Neural cell (in vitro differentiated cells): ENCODE results near the gene FGA. TPM values are rescaled to one million over a fixed set of nuclear protein-coding genes. Genes with fewer than 3 reads are reported as not detected.

Source experiments
- H2AFZ ChIP-seq: fragments of 200-600, 300-800 bp; sonication (generic), shearing (Covaris generic); 2 replicates; pipeline ENCODE4 v1.6.0; 2014; ENCODE audit warnings: low read depth, mild to moderate bottlenecking, antibody characterized with exemption, low read length, moderate library complexity
- H3F3A ChIP-seq: fragments of 200-600 bp; shearing (Covaris generic); 2 replicates; pipeline ENCODE4 v1.6.1; 2016; ENCODE audit warnings: mild to moderate bottlenecking, moderate library complexity, mixed read lengths, antibody characterized with exemption, low read length; ENCODE audit not compliant: insufficient read depth, poor library complexity, severe bottlenecking
- H3K27ac ChIP-seq: fragments of 200-600, 300-800 bp; sonication (generic), shearing (Covaris generic); 2 replicates; pipeline ENCODE4 v1.5.1; 2014; ENCODE audit warnings: mild to moderate bottlenecking, low read length, moderate library complexity
- H3K27me3 ChIP-seq: fragments of 300-800, 200-600 bp; sonication (generic), shearing (Covaris generic); 2 replicates; pipeline ENCODE4 v1.6.0; 2014; ENCODE audit warnings: mild to moderate bottlenecking, low read depth, low read length, moderate library complexity; ENCODE audit not compliant: insufficient read depth
- H3K36me3 ChIP-seq: fragments of 300-800, 200-600 bp; sonication (generic), shearing (Covaris generic); 2 replicates; pipeline ENCODE4 v1.5.1; 2014; ENCODE audit warnings: mild to moderate bottlenecking, antibody characterized with exemption, low read length, moderate library complexity; ENCODE audit not compliant: insufficient read depth
- H3K4me2 ChIP-seq: fragments of 300-800, 200-600 bp; sonication (generic), shearing (Covaris generic); 2 replicates; pipeline ENCODE4 v1.6.0; 2014; ENCODE audit warnings: mild to moderate bottlenecking, low read length
- H3K4me3 ChIP-seq: fragments of 300-800, 200-600 bp; sonication (generic), shearing (Covaris generic); 2 replicates; pipeline ENCODE4 v1.5.1; 2014; ENCODE audit warnings: mild to moderate bottlenecking, low read length, moderate library complexity
- H3K79me2 ChIP-seq: fragments of 200-600 bp; shearing (Covaris generic); replicated peaks from 2 replicates; pipeline ENCODE4 v1.6.0; 2014; ENCODE audit warnings: mild to moderate bottlenecking, low read length, moderate library complexity; ENCODE audit not compliant: insufficient read depth
- H3K9ac ChIP-seq: fragments of 300-800, 200-600 bp; sonication (generic), shearing (Covaris generic); 2 replicates; pipeline ENCODE4 v1.6.1; 2016; ENCODE audit warnings: mild to moderate bottlenecking, low read length, mixed read lengths
- H3K9me2 ChIP-seq: fragments of 200-600 bp; shearing (Covaris generic); 2 replicates; pipeline ENCODE4 v1.6.1; 2016; ENCODE audit warnings: mild to moderate bottlenecking, low read length, mixed read lengths; ENCODE audit not compliant: insufficient read depth
- H3K9me3 ChIP-seq: fragments of 200-600, 300-800 bp; sonication (generic), shearing (Covaris generic); 2 replicates; pipeline ENCODE4 v1.6.1; 2016; ENCODE audit warnings: mild to moderate bottlenecking, mixed run types, low read length, moderate library complexity, mixed read lengths
- H4K20me1 ChIP-seq: fragments of 200-600 bp; shearing (Covaris generic); 2 replicates; pipeline ENCODE4 v1.6.1; 2016; ENCODE audit warnings: mild to moderate bottlenecking, mixed run types; ENCODE audit not compliant: insufficient read depth
- EP300 ChIP-seq: fragments of 450-650 bp; conservative IDR thresholded peaks from 2 replicates; pipeline ENCODE4 v1.6.1; 2014; ENCODE audit warnings: antibody characterized with exemption, mild to moderate bottlenecking, moderate library complexity; ENCODE audit not compliant: poor library complexity, severe bottlenecking
- EZH2 ChIP-seq: fragments of 200-600, 300-800 bp; shearing (Covaris generic), sonication (generic); IDR thresholded peaks from 2 replicates; pipeline ENCODE4 v1.6.1; 2014; ENCODE audit warnings: antibody characterized with exemption, low read length, borderline replicate concordance, mild to moderate bottlenecking; ENCODE audit not compliant: insufficient read depth, poor library complexity, severe bottlenecking
- MXI1 ChIP-seq: fragments of 450-650 bp; conservative IDR thresholded peaks from 2 replicates; pipeline ENCODE4 v1.6.1; 2014; ENCODE audit warnings: antibody characterized with exemption, mild to moderate bottlenecking; ENCODE audit not compliant: poor library complexity, severe bottlenecking
- POLR2AphosphoS5 ChIP-seq: IDR thresholded peaks from 2 replicates; pipeline ENCODE4 v1.6.1; 2012
- RAD21 ChIP-seq: fragments of 450-650 bp; conservative IDR thresholded peaks from 2 replicates; pipeline ENCODE4 v1.6.1; 2014; ENCODE audit warnings: antibody characterized with exemption, mild to moderate bottlenecking, moderate library complexity
- SMC3 ChIP-seq: fragments of 450-650 bp; conservative IDR thresholded peaks from 2 replicates; pipeline ENCODE4 v1.6.1; 2014; ENCODE audit warnings: antibody characterized with exemption, mild to moderate bottlenecking, moderate library complexity; ENCODE audit not compliant: poor library complexity
- TAF1 ChIP-seq: IDR thresholded peaks from 2 replicates; pipeline ENCODE4 v1.6.1; 2012; ENCODE audit warnings: low read depth
- polyA plus RNA-seq: library from polyadenylated mRNA; depleted of rRNA; stranded (reverse); fragments of >200 nt; gene quantifications from 2 replicates; pipeline ENCODE4 v1.2.3, GENCODE V29; 2014
- TF ChIP-seq, protein P1 (sequence below): IDR thresholded peaks from 2 replicates; pipeline ENCODE4 v1.6.1; 2012; ENCODE audit warnings: borderline replicate concordance
- TF ChIP-seq, protein P2 (sequence below): fragments of 450-650 bp; IDR thresholded peaks from 2 replicates; pipeline ENCODE4 v1.5.1; 2014; ENCODE audit warnings: antibody characterized with exemption, mild to moderate bottlenecking, moderate library complexity; ENCODE audit not compliant: poor library complexity, severe bottlenecking

FGA gene
- polyA plus RNA-seq, 1 donor from 2014 or later: not detected

GRCh38 chr4:154545689-154546088, 44.9 kb downstream of the FGA start:
- H3K9me2 ChIP-seq: no peaks in the 10 kb centered on the region
- H4K20me1 ChIP-seq: no peaks in the 10 kb centered on the region
- H3F3A ChIP-seq: no peaks in the 10 kb centered on the region
- peaks cover 7% of the 10 kb centered on the region for H3K36me3 ChIP-seq
- H3K9ac ChIP-seq: no peak overlapping the region
- TF ChIP-seq RAD21 (no peak), TAF1 (no peak), EZH2 (no peak), POLR2AphosphoS5 (no peak), MXI1 (no peak), EP300 (no peak), SMC3 (no peak)
- TF ChIP-seq, protein P1, sequence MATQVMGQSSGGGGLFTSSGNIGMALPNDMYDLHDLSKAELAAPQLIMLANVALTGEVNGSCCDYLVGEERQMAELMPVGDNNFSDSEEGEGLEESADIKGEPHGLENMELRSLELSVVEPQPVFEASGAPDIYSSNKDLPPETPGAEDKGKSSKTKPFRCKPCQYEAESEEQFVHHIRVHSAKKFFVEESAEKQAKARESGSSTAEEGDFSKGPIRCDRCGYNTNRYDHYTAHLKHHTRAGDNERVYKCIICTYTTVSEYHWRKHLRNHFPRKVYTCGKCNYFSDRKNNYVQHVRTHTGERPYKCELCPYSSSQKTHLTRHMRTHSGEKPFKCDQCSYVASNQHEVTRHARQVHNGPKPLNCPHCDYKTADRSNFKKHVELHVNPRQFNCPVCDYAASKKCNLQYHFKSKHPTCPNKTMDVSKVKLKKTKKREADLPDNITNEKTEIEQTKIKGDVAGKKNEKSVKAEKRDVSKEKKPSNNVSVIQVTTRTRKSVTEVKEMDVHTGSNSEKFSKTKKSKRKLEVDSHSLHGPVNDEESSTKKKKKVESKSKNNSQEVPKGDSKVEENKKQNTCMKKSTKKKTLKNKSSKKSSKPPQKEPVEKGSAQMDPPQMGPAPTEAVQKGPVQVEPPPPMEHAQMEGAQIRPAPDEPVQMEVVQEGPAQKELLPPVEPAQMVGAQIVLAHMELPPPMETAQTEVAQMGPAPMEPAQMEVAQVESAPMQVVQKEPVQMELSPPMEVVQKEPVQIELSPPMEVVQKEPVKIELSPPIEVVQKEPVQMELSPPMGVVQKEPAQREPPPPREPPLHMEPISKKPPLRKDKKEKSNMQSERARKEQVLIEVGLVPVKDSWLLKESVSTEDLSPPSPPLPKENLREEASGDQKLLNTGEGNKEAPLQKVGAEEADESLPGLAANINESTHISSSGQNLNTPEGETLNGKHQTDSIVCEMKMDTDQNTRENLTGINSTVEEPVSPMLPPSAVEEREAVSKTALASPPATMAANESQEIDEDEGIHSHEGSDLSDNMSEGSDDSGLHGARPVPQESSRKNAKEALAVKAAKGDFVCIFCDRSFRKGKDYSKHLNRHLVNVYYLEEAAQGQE: no peak
- TF ChIP-seq, protein P2, sequence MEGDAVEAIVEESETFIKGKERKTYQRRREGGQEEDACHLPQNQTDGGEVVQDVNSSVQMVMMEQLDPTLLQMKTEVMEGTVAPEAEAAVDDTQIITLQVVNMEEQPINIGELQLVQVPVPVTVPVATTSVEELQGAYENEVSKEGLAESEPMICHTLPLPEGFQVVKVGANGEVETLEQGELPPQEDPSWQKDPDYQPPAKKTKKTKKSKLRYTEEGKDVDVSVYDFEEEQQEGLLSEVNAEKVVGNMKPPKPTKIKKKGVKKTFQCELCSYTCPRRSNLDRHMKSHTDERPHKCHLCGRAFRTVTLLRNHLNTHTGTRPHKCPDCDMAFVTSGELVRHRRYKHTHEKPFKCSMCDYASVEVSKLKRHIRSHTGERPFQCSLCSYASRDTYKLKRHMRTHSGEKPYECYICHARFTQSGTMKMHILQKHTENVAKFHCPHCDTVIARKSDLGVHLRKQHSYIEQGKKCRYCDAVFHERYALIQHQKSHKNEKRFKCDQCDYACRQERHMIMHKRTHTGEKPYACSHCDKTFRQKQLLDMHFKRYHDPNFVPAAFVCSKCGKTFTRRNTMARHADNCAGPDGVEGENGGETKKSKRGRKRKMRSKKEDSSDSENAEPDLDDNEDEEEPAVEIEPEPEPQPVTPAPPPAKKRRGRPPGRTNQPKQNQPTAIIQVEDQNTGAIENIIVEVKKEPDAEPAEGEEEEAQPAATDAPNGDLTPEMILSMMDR: no peak
- no peaks in the 10 kb centered on the region for H3K27me3 ChIP-seq
- no peak overlapping the region for H3K27ac ChIP-seq
- no peak overlapping the region for H2AFZ ChIP-seq
- H3K4me3 ChIP-seq: no peak overlapping the region
- no peaks in the 10 kb centered on the region for H3K9me3 ChIP-seq
- peaks cover 25% of the 10 kb centered on the region for H3K79me2 ChIP-seq
- no peak overlapping the region for H3K4me2 ChIP-seq

DNA sequence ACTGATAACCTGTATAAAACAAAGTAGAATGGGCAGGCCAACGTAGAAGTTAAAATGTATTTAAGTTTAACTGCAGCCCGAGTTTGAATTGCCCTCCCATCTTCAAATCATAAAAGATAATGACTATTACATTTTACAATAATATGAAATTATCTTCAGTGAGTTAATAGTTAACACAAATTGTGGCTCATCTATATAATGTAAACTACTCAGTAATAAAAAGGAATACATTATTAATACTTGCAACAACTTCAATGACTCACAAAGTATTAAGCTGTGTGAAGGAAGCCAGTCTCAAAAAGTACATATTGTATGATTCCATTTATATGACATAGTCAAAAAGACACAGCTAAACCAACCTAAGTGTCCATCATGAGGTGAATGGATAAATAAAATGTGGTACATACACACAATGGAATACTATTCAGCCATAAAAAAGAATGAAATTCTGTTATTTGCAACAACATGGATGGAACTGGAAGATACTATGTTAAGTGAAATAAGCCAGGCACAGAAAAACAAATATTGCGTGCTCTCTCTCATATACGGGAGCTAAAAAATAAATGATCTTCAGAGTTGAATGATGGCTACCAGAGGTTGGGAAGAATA, 48.2 kb downstream of the FGA start:
- Histone ChIP-seq H3K4me2 (no peak overlapping the region), H2AFZ (no peak overlapping the region), H3K36me3 (peaks cover 14% of the 10 kb centered on the region), H3K4me3 (no peak overlapping the region), H3K9me3 (no peaks in the 10 kb centered on the region), H3K9ac (no peak overlapping the region), H3K27ac (no peak overlapping the region), H3K9me2 (no peaks in the 10 kb centered on the region), H4K20me1 (no peaks in the 10 kb centered on the region), H3K27me3 (no peaks in the 10 kb centered on the region), H3F3A (no peaks in the 10 kb centered on the region), H3K79me2 (no peaks in the 10 kb centered on the region)
- no peak for TF ChIP-seq SMC3
- TF ChIP-seq, protein P2: no peak
- TF ChIP-seq MXI1: no peak
- TF ChIP-seq EZH2: no peak
- TF ChIP-seq EP300: no peak
- no peak for TF ChIP-seq RAD21
- TF ChIP-seq, protein P1: no peak
- TF ChIP-seq POLR2AphosphoS5: no peak
- no peak for TF ChIP-seq TAF1
